HepG2 (cell line): ENCODE measurements around the gene OR2W3. TPM values are rescaled to one million over a fixed set of nuclear protein-coding genes. Genes with fewer than 3 reads are reported as not detected.

ENCODE experiments used
- ATAC-seq: fragments of 200-7000 bp; cut with Tn5 transposase; 3 replicates; pipeline ENCODE4 v1.9.1; 2020; ENCODE audit warnings: mild to moderate bottlenecking, moderate library complexity
- BruUV-seq: library from RNA; stranded (reverse); fragments of 400-500 nt; replicated peaks from 2 replicates; lab custom pipeline; 2021; lab: Mats Ljungman, UMichigan
- CTCF ChIA-PET: fragments of 300-600 bp; formaldehyde crosslinking; extraction: SDS; loops from one replicate; lab custom pipeline; 2021; ENCODE audit warnings: low total read pairs, inconsistent platforms, low intra/inter-chr PET ratio; lab: Yijun Ruan, JAX
- POLR2A ChIA-PET: fragments of 350-600 bp; sonication (Branson Sonifier 250); formaldehyde crosslinking; loops from one replicate; lab custom pipeline; 2020; ENCODE audit warnings: antibody characterized with exemption, inconsistent platforms; lab: Yijun Ruan, JAX
- DNase-seq: peaks from one replicate; pipeline ENCODE4 v3.0.0-alpha.2; 2015; ENCODE audit warnings: low spot score
- FAIRE-seq: peaks from 3 replicates; lab custom pipeline; 2011; peaks lifted over from hg19 to GRCh38; lab: Jason Lieb, UNC
- H2AFZ ChIP-seq: one replicate; pipeline ENCODE4 v1.6.1; 2011; ENCODE audit warnings: low read length, inconsistent platforms
- H3K27ac ChIP-seq: fragments of 300-600 bp; 3 replicates; pipeline ENCODE4 v1.8.0; 2011; ENCODE audit warnings: mixed run types, mild to moderate bottlenecking, mixed read lengths, low read length, inconsistent platforms; ENCODE audit not compliant: insufficient read depth; ENCODE audit errors: extremely low read length
- H3K27me3 ChIP-seq, 2 experiments: fragments of 200-600 bp in 1 of 2; 2 replicates in 1 of 2; 3 replicates in 1 of 2; pipeline versions ENCODE4 v1.6.0 to v1.8.0; 2011; ENCODE audit warnings: low read length in 2 of 2, mild to moderate bottlenecking in 2 of 2, moderate library complexity in 2 of 2, inconsistent platforms in 1 of 2; ENCODE audit not compliant: insufficient read depth in 2 of 2, control insufficient read depth in 1 of 2
- H3K36me3 ChIP-seq, 2 experiments: fragments of 200-600 bp in 1 of 2; replicated peaks in 1 of 2; 2 replicates in 1 of 2; 3 replicates in 1 of 2; pipeline versions ENCODE4 v1.5.1 to v1.8.0; 2011; ENCODE audit warnings: low read length in 2 of 2, inconsistent platforms in 1 of 2; ENCODE audit not compliant: insufficient read depth in 2 of 2, control insufficient read depth in 1 of 2
- H3K4me1 ChIP-seq: 2 replicates; pipeline ENCODE4 v1.5.1; 2012; ENCODE audit warnings: low read length, inconsistent platforms; ENCODE audit not compliant: insufficient read depth
- H3K4me2 ChIP-seq: 2 replicates; pipeline ENCODE4 v1.6.0; 2011; ENCODE audit warnings: low read depth, low read length, inconsistent platforms
- H3K4me3 ChIP-seq, 3 experiments: fragments of 200-600 bp in 1 of 3; sonication (generic), shearing (Covaris generic) in 1 of 3; replicated peaks in 1 of 3; 2 replicates each; pipeline ENCODE4 v1.5.1; 2011 to 2016; ENCODE audit warnings: low read length in 3 of 3, inconsistent platforms in 2 of 3, low read depth in 2 of 3, mild to moderate bottlenecking in 2 of 3, control low read depth in 1 of 3, mixed read lengths in 1 of 3; ENCODE audit not compliant: insufficient read depth in 1 of 3
- H3K79me2 ChIP-seq: one replicate; pipeline ENCODE4 v1.6.1; 2011; ENCODE audit warnings: low read length, inconsistent platforms; ENCODE audit not compliant: insufficient read depth
- H3K9ac ChIP-seq: 2 replicates; pipeline ENCODE4 v1.6.0; 2011; ENCODE audit warnings: mild to moderate bottlenecking, low read depth, low read length, inconsistent platforms; ENCODE audit not compliant: insufficient read depth
- H3K9me3 ChIP-seq: 2 replicates; pipeline ENCODE4 v1.5.1; 2012; ENCODE audit warnings: mild to moderate bottlenecking, low read length
- H4K20me1 ChIP-seq: 2 replicates; pipeline ENCODE4 v1.6.0; 2011; ENCODE audit warnings: inconsistent platforms, mild to moderate bottlenecking, low read length, moderate library complexity; ENCODE audit not compliant: insufficient read depth
- ARID3A ChIP-seq: IDR thresholded peaks from 2 replicates; pipeline ENCODE4 v1.6.1; 2012; ENCODE audit warnings: low read depth, low read length, improper control_type of control experiment
- FOXO4 ChIP-seq: sonication (generic); formaldehyde crosslinking; conservative IDR thresholded peaks from 2 replicates; pipeline ENCODE4 v1.8.1; 2023; ENCODE audit warnings: missing genetic modification reagents
- NFAT5 ChIP-seq: sonication (generic); formaldehyde crosslinking; IDR thresholded peaks from 2 replicates; pipeline ENCODE4 v1.4.0; 2020; ENCODE audit warnings: missing genetic modification reagents
- NR2C2 ChIP-seq: sonication (generic); formaldehyde crosslinking; IDR thresholded peaks from 2 replicates; pipeline ENCODE4 v1.4.0; 2020; ENCODE audit warnings: missing genetic modification reagents, mild to moderate bottlenecking, moderate library complexity, borderline replicate concordance
- SKI ChIP-seq: fragments of 450-650 bp; IDR thresholded peaks from one replicate; pipeline ENCODE4 v1.6.1; 2018; ENCODE audit warnings: mild to moderate bottlenecking; ENCODE audit not compliant: partially characterized antibody
- ZNF33B ChIP-seq: sonication (generic); formaldehyde crosslinking; IDR thresholded peaks from 2 replicates; pipeline ENCODE4 v1.5.1; 2020; ENCODE audit warnings: mild to moderate bottlenecking, missing genetic modification reagents
- ZSCAN30 ChIP-seq: sonication (generic); formaldehyde crosslinking; IDR thresholded peaks from 2 replicates; pipeline ENCODE4 v1.5.0; 2020; ENCODE audit warnings: mild to moderate bottlenecking, missing genetic modification reagents
- WGBS: methylation state at CpG from one replicate; pipeline ENCODE4 v1.1.6; 2017; ENCODE audit warnings: low lambda C conversion rate; 5-methylcytosine and 5-hydroxymethylcytosine counted together
- in situ Hi-C: cut with HindIII; loops from 2 replicates; pipeline ENCODE4 v1.10.0; 2017; ENCODE audit warnings: low pct_unique_long_range_greater_than_20kb; ENCODE audit not compliant: extremely low pct_ligation_motif_present
- intact Hi-C: fragments of 100-400 bp; cut with micrococcal nuclease; formaldehyde crosslinking; loops from one replicate; pipeline ENCODE4 v1.10.0; 2022; ENCODE audit not compliant: unreplicated experiment
- polyA plus RNA-seq, 8 experiments: library from polyadenylated mRNA; depleted of rRNA in 3 of 8; stranded (reverse) in 7 of 8; unstranded in 1 of 8; fragments of >200 nt; fragmentation: Illumina TruSeq in 4 of 8; extraction: Trizol in 4 of 8; gene quantifications; 2 replicates each; pipeline versions ENCODE4 v1.2.1 to v1.2.3, GENCODE V29; 2011 to 2016; ENCODE audit warnings: low read depth in 4 of 8, missing spikeins in 1 of 8, mixed read lengths in 1 of 8; ENCODE audit not compliant: insufficient read depth in 1 of 8
- total RNA-seq, 5 experiments: library from RNA; depleted of rRNA; stranded (reverse); fragments of >200 nt; fragmentation: Illumina TruSeq; extraction: Trizol; gene quantifications; 2 replicates each; pipeline ENCODE4 v1.2.3, GENCODE V29; 2016; ENCODE audit warnings: low read depth in 1 of 5

Gene OR2W3
- total and polyA plus RNA-seq, 2 of the 13 experiments (the other 11 are each of a cell fraction or from before 2014, with no cell fraction given), result not detected

- Histone ChIP-seq H3K27me3 (no peaks in the 10 kb centered on the region; a peak in 1 of 5 replicates), H2AFZ (no peak overlapping the region), H3K4me3 (no peak overlapping the region), H3K9me3 (no peaks in the 10 kb centered on the region), H3K36me3 (no peaks in the 10 kb centered on the region), H3K79me2 (no peaks in the 10 kb centered on the region), H3K27ac (no peak overlapping the region), H4K20me1 (no peaks in the 10 kb centered on the region), H3K4me1 (no peaks in the 10 kb centered on the region), H3K4me2 (no peak overlapping the region), H3K9ac (no peak overlapping the region)
- in situ Hi-C loops, result no loop called here
- intact Hi-C loops, result no loop called here
- ChIA-PET CTCF (no interaction called here), POLR2A (no interaction called here)
- TF ChIP-seq FOXO4 (CRISPR knock-in tag), result no peak
- TF ChIP-seq NR2C2 (CRISPR knock-in tag), result no peak
- no peak for TF ChIP-seq SKI
- no peak for TF ChIP-seq ARID3A
- TF ChIP-seq NFAT5 (CRISPR knock-in tag), result no peak
- TF ChIP-seq ZSCAN30 (CRISPR knock-in tag), result no peak
- TF ChIP-seq ZNF33B (CRISPR knock-in tag), result no peak
- FAIRE-seq (no peak), ATAC-seq (no peak), DNase-seq (no peak)
- 1% methylated on average over 5 of the region's 5 CpGs for WGBS
- no TSS peak for BruUV-seq
These were observed 49.7 kb upstream of the OR2W3 start for GRCh38 chr1:247845693-247846017.
